ENCODE measurements around the gene FUT7.

Gene FUT7

GRCh38 chr9:136982232-136983051 lies 49.4 kb downstream of the FUT7 start, which contains the start of gene LCNL1:
Gene LCNL1 (plus strand): TSS chr9:136982993. CDS start chr9:136983587, 594 bp downstream.
- no peak for DNase-seq (ENCODE audit: low read depth)

DNA sequence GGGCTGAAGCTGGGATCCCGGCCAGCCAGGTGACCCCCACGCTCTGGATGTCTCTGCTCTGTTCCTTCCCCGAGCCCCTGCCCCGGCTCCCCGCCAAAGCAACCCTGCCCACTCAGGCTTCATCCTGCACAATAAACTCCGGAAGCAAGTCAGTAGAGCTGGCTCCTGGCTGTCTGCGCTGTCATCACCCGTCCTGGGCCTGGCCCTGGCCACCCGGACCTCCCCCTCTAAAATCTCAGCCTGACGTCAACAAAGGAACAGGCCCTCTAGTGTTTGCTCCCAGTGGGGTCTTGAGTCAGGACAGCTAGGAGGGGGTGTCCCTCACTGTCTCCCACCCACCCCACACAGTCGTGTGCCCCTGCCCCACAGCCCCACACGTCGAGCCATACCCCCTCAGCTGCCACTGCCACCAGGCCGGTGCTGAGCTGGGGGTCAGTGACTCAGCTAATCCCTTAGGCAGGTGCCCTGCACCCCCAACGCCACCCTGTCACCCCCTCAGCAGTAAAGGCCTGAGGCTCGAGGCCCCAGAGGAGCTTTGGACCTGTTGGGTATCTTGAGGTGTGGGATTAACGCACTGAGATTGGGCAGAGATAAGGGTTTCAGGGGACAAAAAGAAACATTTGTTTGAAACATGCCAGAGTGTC lies 50.2 kb downstream of the FUT7 start:
- DNase-seq (ENCODE audit: low read depth): no peak

- DNase-seq (ENCODE audit: low read depth): no peak
These were observed 51.0 kb downstream of the FUT7 start for GRCh38 chr9:136980669-136981478.

All from stimulated activated CD8-positive, alpha-beta memory T cell treated with anti-CD3 and anti-CD28 coated beads, Interleukin-12 subunit alpha, Interleukin-12 subunit beta, amount 100 ng/mL, for 4 hours (primary cell).